Measurements from ENCODE around the gene PSTPIP1. TPM values are rescaled to one million over a fixed set of nuclear protein-coding genes. Genes with fewer than 3 reads are reported as not detected.

Gene PSTPIP1
- total and polyA plus RNA-seq, 2 of the 8 experiments (the other 6 are each of a cell fraction or from before 2014, with no cell fraction given) = 1.6 to 1.8 TPM

- no peak for TF ChIP-seq CHD7 (IDR thresholded peaks at IDR 0.05; ENCODE audit: insufficient replicate concordance, low read length)
- no peak for TF ChIP-seq RAD21 (IDR thresholded peaks at IDR 0.05 in 1 of 2, conservative IDR thresholded peaks at IDR 0.05 in 1 of 2; ENCODE audit: low read depth in 2 of 2, low read length in 2 of 2)
- no peak for TF ChIP-seq SRF (IDR thresholded peaks at IDR 0.05; ENCODE audit: low read depth, low read length)
- TF ChIP-seq CREB1 (IDR thresholded peaks at IDR 0.05) = no peak
- TF ChIP-seq TAF7 (optimal IDR thresholded peaks at IDR 0.05; ENCODE audit: borderline replicate concordance, low read depth, low read length) = no peak
- no peak for TF ChIP-seq SIN3A (conservative IDR thresholded peaks at IDR 0.05 in 1 of 2, IDR thresholded peaks at IDR 0.05 in 1 of 2; ENCODE audit: low read depth in 1 of 2, low read length in 2 of 2)
- no peak for TF ChIP-seq KDM4A (IDR thresholded peaks at IDR 0.05; ENCODE audit: low read depth, low read length, severe bottlenecking)
- no peak for TF ChIP-seq ASH2L (IDR thresholded peaks at IDR 0.05; ENCODE audit: low read length)
- TF ChIP-seq KDM5A (IDR thresholded peaks at IDR 0.05; ENCODE audit: low read length) = no peak
- TF ChIP-seq CBX5 (IDR thresholded peaks at IDR 0.05; ENCODE audit: low read depth, low read length) = no peak
- TF ChIP-seq CHD2 (IDR thresholded peaks at IDR 0.05; ENCODE audit: low read length) = no peak
Observed at GRCh38 chr15:77027111-77027696, 32.3 kb downstream of the PSTPIP1 start (continued).
